SK-N-SH treated with all-trans-retinoic acid at 6 μM for 48 hours (cell line): ENCODE results near the gene CHSY1.

Experiments
- ATAC-seq: fragments of 200-7000 bp; cut with Tn5 transposase; 3 replicates; pipeline ENCODE4 v1.9.1; 2020; ENCODE audit warnings: mild to moderate bottlenecking, moderate library complexity
- ARNTL ChIP-seq: fragments of 450-650 bp; formaldehyde crosslinking; IDR thresholded peaks from 2 replicates; pipeline ENCODE4 v1.5.0; 2020; ENCODE audit warnings: low read depth, mild to moderate bottlenecking, moderate library complexity, borderline replicate concordance
- BACH2 ChIP-seq: fragments of 250-450 bp; sonication (Bioruptor Pico); IDR thresholded peaks from 2 replicates; pipeline ENCODE4 v1.9.0; 2021; ENCODE audit warnings: mild to moderate bottlenecking, borderline replicate concordance
- CSDC2 ChIP-seq: fragments of 250-450 bp; sonication (Bioruptor Pico); IDR thresholded peaks from 2 replicates; pipeline ENCODE4 v1.5.0; 2020; ENCODE audit warnings: mild to moderate bottlenecking, moderate library complexity
- ESRRG ChIP-seq: fragments of 250-450 bp; sonication (Bioruptor Pico); IDR thresholded peaks from 2 replicates; pipeline ENCODE4 v1.6.1; 2021; ENCODE audit warnings: mild to moderate bottlenecking
- GLIS3 ChIP-seq: fragments of 250-450 bp; sonication (Bioruptor Pico); IDR thresholded peaks from 2 replicates; pipeline ENCODE4 v1.5.0; 2020; ENCODE audit warnings: mild to moderate bottlenecking, moderate library complexity
- ISL1 ChIP-seq: fragments of 250-450 bp; sonication (Bioruptor Pico); IDR thresholded peaks from 2 replicates; pipeline ENCODE4 v2.1.2; 2022; ENCODE audit warnings: mild to moderate bottlenecking, moderate library complexity
- OSR1 ChIP-seq: fragments of 250-450 bp; sonication (Bioruptor Pico); IDR thresholded peaks from 2 replicates; pipeline ENCODE4 v1.8.0; 2022; ENCODE audit warnings: moderate library complexity, mild to moderate bottlenecking, inconsistent platforms
- PPARA ChIP-seq: fragments of 250-450 bp; sonication (Bioruptor Pico); IDR thresholded peaks from 2 replicates; pipeline ENCODE4 v1.5.0; 2020; ENCODE audit warnings: mild to moderate bottlenecking, borderline replicate concordance
- RARB ChIP-seq: fragments of 250-450 bp; sonication (Bioruptor Pico); IDR thresholded peaks from 2 replicates; pipeline ENCODE4 v1.8.0; 2021; ENCODE audit warnings: mild to moderate bottlenecking, moderate library complexity
- SNAI2 ChIP-seq: fragments of 250-450 bp; sonication (Bioruptor Pico); IDR thresholded peaks from 2 replicates; pipeline ENCODE4 v1.5.0; 2020; ENCODE audit warnings: mild to moderate bottlenecking, moderate library complexity
- TCF4 ChIP-seq: fragments of 250-450 bp; sonication (Bioruptor Pico); IDR thresholded peaks from 2 replicates; pipeline ENCODE4 v1.8.0; 2021; ENCODE audit warnings: mild to moderate bottlenecking, moderate library complexity, borderline replicate concordance
- TOX ChIP-seq: fragments of 250-450 bp; sonication (Bioruptor Pico); IDR thresholded peaks from 2 replicates; pipeline ENCODE4 v1.8.0; 2021; ENCODE audit warnings: mild to moderate bottlenecking, moderate library complexity, borderline replicate concordance
- ZC3H10 ChIP-seq: fragments of 250-450 bp; sonication (Bioruptor Pico); IDR thresholded peaks from 2 replicates; pipeline ENCODE4 v1.5.1; 2021; ENCODE audit warnings: mild to moderate bottlenecking, moderate library complexity
- ZFP3 ChIP-seq: fragments of 250-450 bp; sonication (Bioruptor Pico); IDR thresholded peaks from 2 replicates; pipeline ENCODE4 v1.5.0; 2020; ENCODE audit warnings: mild to moderate bottlenecking, moderate library complexity
- ZNF565 ChIP-seq: fragments of 450-650 bp; formaldehyde crosslinking; conservative IDR thresholded peaks from 2 replicates; pipeline ENCODE4 v1.5.0; 2020; ENCODE audit warnings: low read depth, mild to moderate bottlenecking, moderate library complexity
- ZNF70 ChIP-seq: fragments of 450-650 bp; formaldehyde crosslinking; IDR thresholded peaks from 2 replicates; pipeline ENCODE4 v1.5.0; 2020; ENCODE audit warnings: mild to moderate bottlenecking, moderate library complexity
- ZNF8 ChIP-seq: fragments of 450-650 bp; formaldehyde crosslinking; IDR thresholded peaks from 2 replicates; pipeline ENCODE4 v1.5.0; 2020; ENCODE audit warnings: mild to moderate bottlenecking, moderate library complexity
- TF ChIP-seq, protein P1 (sequence below): fragments of 250-450 bp; sonication (Bioruptor Pico); IDR thresholded peaks from 2 replicates; pipeline ENCODE4 v1.5.0; 2020; ENCODE audit warnings: mild to moderate bottlenecking, moderate library complexity
- TF ChIP-seq, protein P2 (sequence below): fragments of 250-450 bp; sonication (Bioruptor Pico); IDR thresholded peaks from 2 replicates; pipeline ENCODE4 v1.5.1; 2021; ENCODE audit warnings: mild to moderate bottlenecking, moderate library complexity
- TF ChIP-seq, protein P3 (sequence below): fragments of 250-450 bp; sonication (Bioruptor Pico); IDR thresholded peaks from 2 replicates; pipeline ENCODE4 v1.8.0; 2020; ENCODE audit warnings: mild to moderate bottlenecking, moderate library complexity, borderline replicate concordance
- TF ChIP-seq, protein P4 (sequence below): fragments of 250-450 bp; sonication (Bioruptor Pico); IDR thresholded peaks from 2 replicates; pipeline ENCODE4 v1.8.0; 2021; ENCODE audit warnings: low read depth, mild to moderate bottlenecking, moderate library complexity, borderline replicate concordance

CHSY1 gene

DNA sequence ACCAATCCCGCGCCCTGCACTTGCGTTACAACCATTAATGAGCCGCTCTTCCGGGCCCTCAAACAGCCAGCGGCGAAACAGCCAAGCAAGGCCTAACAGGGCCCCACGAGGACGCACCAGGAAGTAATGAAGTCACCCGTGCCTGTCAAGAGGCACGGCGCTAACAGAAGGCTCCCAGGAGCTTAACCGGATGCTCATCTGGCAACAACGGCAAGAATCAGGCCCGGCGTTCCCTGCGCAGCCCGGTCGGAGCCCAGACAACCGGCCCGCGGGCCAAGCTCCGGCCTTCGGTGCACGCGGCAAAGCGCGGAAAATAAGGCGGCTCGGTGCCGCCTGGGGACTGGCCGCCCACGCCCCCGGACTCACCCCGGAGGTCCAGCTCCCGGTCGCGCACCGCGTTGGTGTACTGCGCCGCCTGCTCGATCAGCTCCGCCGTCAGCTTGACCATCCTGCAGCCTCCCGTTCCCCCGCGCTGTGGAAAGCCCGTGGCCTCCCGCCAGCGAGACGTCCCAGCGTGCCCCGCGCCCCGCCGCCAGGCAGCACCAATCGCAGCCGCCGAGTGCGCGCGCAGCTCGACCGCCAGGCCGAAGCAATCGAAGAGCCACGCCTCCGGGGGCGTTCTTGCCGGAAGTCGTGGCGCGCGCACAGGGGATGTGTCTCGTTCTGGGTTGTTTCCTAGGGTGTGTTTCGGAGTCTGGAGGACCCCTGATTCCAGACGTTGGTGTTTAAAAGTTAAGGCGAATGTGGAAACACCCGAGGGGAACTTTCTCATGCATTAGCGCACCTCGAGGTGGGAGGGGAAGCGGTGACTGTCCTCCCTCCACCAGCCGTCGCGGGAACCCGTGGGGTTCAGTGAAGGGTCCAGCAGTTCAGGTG is 43.1 kb upstream of the CHSY1 start, which contains the start of gene SNRPA1 (continued):
- TF ChIP-seq, protein P1, sequence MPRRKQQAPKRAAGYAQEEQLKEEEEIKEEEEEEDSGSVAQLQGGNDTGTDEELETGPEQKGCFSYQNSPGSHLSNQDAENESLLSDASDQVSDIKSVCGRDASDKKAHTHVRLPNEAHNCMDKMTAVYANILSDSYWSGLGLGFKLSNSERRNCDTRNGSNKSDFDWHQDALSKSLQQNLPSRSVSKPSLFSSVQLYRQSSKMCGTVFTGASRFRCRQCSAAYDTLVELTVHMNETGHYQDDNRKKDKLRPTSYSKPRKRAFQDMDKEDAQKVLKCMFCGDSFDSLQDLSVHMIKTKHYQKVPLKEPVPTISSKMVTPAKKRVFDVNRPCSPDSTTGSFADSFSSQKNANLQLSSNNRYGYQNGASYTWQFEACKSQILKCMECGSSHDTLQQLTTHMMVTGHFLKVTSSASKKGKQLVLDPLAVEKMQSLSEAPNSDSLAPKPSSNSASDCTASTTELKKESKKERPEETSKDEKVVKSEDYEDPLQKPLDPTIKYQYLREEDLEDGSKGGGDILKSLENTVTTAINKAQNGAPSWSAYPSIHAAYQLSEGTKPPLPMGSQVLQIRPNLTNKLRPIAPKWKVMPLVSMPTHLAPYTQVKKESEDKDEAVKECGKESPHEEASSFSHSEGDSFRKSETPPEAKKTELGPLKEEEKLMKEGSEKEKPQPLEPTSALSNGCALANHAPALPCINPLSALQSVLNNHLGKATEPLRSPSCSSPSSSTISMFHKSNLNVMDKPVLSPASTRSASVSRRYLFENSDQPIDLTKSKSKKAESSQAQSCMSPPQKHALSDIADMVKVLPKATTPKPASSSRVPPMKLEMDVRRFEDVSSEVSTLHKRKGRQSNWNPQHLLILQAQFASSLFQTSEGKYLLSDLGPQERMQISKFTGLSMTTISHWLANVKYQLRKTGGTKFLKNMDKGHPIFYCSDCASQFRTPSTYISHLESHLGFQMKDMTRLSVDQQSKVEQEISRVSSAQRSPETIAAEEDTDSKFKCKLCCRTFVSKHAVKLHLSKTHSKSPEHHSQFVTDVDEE (CRISPR knock-in tag) = no peak
- TF ChIP-seq ZNF70 (CRISPR knock-in tag) (no peak), ZNF565 (CRISPR knock-in tag) (no peak), ESRRG (CRISPR knock-in tag) (no peak), ZNF8 (CRISPR knock-in tag) (no peak), GLIS3 (CRISPR knock-in tag) (no peak), BACH2 (CRISPR knock-in tag) (no peak)

DNA sequence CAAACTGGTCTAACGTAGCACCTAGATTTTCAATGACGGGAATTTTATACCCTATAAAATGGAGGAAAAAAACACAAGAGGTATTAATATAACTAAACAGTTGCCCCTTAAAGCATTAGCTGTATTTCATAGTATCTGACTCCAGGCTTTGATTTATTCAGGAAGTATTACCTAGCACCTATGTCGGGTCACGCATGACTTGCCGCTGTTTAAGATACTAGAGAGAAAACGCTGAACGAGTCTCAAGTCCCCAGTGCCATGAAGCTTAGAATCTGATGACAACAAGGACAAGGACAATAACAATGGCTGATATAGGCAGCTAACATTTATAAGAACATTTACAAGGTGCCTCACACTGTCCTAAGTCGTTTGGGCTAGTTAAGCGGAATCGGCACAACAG is 41.3 kb upstream of the CHSY1 start:
- ATAC-seq = no peak
- TF ChIP-seq PPARA (CRISPR knock-in tag) = no peak
- no peak for TF ChIP-seq ZC3H10 (CRISPR knock-in tag)
- no peak for TF ChIP-seq RARB (CRISPR knock-in tag)
- TF ChIP-seq ISL1 (CRISPR knock-in tag) = no peak
- TF ChIP-seq, protein P1 (CRISPR knock-in tag) = no peak
- no peak for TF ChIP-seq ZNF565 (CRISPR knock-in tag)
- TF ChIP-seq SNAI2 (CRISPR knock-in tag) = no peak
- TF ChIP-seq BACH2 (CRISPR knock-in tag) = no peak
- TF ChIP-seq CSDC2 (CRISPR knock-in tag) = no peak
- TF ChIP-seq ZFP3 (CRISPR knock-in tag) = no peak
- no peak for TF ChIP-seq TOX (CRISPR knock-in tag)
- TF ChIP-seq, protein P2, sequence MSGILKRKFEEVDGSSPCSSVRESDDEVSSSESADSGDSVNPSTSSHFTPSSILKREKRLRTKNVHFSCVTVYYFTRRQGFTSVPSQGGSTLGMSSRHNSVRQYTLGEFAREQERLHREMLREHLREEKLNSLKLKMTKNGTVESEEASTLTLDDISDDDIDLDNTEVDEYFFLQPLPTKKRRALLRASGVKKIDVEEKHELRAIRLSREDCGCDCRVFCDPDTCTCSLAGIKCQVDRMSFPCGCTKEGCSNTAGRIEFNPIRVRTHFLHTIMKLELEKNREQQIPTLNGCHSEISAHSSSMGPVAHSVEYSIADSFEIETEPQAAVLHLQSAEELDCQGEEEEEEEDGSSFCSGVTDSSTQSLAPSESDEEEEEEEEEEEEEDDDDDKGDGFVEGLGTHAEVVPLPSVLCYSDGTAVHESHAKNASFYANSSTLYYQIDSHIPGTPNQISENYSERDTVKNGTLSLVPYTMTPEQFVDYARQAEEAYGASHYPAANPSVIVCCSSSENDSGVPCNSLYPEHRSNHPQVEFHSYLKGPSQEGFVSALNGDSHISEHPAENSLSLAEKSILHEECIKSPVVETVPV (CRISPR knock-in tag) = no peak
- TF ChIP-seq ZNF70 (CRISPR knock-in tag) = no peak
- no peak for TF ChIP-seq TCF4
- TF ChIP-seq, protein P3, sequence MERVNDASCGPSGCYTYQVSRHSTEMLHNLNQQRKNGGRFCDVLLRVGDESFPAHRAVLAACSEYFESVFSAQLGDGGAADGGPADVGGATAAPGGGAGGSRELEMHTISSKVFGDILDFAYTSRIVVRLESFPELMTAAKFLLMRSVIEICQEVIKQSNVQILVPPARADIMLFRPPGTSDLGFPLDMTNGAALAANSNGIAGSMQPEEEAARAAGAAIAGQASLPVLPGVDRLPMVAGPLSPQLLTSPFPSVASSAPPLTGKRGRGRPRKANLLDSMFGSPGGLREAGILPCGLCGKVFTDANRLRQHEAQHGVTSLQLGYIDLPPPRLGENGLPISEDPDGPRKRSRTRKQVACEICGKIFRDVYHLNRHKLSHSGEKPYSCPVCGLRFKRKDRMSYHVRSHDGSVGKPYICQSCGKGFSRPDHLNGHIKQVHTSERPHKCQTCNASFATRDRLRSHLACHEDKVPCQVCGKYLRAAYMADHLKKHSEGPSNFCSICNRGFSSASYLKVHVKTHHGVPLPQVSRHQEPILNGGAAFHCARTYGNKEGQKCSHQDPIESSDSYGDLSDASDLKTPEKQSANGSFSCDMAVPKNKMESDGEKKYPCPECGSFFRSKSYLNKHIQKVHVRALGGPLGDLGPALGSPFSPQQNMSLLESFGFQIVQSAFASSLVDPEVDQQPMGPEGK (CRISPR knock-in tag) = no peak
- no peak for TF ChIP-seq OSR1
- TF ChIP-seq ESRRG (CRISPR knock-in tag) = no peak
- no peak for TF ChIP-seq ARNTL (CRISPR knock-in tag)

DNA sequence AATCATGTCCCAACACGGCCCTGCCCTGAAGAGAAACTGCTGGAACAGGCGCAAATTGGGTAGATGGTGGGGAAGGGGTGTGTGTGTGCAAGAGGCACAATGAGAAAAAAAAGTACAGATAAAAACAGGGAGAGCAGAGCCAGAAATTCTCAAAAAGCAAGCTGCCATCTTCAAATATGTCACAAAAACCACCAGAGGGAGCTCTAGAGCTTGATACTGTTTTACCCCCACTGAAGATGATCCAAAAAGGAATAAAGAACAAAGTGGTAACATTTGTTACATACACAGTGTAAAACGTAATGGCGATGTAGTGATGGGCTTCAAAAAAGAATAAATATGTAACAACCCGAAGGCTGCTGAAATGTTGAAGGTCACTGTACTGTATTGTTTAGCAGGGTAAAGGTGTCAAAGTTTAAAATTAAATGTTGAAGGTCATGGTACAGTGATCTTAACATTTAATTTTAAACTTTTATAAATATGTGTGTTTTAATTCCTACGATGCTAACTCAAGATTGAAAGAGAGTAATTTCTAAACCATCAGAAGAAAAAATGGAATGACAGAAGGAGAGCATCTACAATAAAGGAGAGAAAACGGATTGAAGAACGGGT is 37.2 kb upstream of the CHSY1 start:
- peak; percentile 53 for ATAC-seq
- TF ChIP-seq CSDC2 (CRISPR knock-in tag) = no peak
- TF ChIP-seq, protein P4, sequence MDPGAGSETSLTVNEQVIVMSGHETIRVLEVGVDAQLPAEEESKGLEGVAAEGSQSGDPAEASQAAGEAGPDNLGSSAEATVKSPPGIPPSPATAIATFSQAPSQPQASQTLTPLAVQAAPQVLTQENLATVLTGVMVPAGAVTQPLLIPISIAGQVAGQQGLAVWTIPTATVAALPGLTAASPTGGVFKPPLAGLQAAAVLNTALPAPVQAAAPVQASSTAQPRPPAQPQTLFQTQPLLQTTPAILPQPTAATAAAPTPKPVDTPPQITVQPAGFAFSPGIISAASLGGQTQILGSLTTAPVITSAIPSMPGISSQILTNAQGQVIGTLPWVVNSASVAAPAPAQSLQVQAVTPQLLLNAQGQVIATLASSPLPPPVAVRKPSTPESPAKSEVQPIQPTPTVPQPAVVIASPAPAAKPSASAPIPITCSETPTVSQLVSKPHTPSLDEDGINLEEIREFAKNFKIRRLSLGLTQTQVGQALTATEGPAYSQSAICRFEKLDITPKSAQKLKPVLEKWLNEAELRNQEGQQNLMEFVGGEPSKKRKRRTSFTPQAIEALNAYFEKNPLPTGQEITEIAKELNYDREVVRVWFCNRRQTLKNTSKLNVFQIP (CRISPR knock-in tag) = no peak
- TF ChIP-seq, protein P3 (CRISPR knock-in tag) = no peak
- TF ChIP-seq ZFP3 (CRISPR knock-in tag) = no peak
- no peak for TF ChIP-seq ISL1 (CRISPR knock-in tag)
- no peak for TF ChIP-seq BACH2 (CRISPR knock-in tag)
- TF ChIP-seq TOX (CRISPR knock-in tag) = no peak
- no peak for TF ChIP-seq ARNTL (CRISPR knock-in tag)
- no peak for TF ChIP-seq ZC3H10 (CRISPR knock-in tag)
- no peak for TF ChIP-seq OSR1
- no peak for TF ChIP-seq PPARA (CRISPR knock-in tag)
- no peak for TF ChIP-seq ZNF565 (CRISPR knock-in tag)
- TF ChIP-seq SNAI2 (CRISPR knock-in tag) = no peak
